GM18858 (cell line): ENCODE measurements around the gene NRG2.

Experiments used
- ATAC-seq: cut with Tn5 transposase; IDR thresholded peaks from one replicate; pipeline ENCODE4 v1.9.1; 2021; ENCODE audit not compliant: unreplicated experiment

NRG2 gene

DNA sequence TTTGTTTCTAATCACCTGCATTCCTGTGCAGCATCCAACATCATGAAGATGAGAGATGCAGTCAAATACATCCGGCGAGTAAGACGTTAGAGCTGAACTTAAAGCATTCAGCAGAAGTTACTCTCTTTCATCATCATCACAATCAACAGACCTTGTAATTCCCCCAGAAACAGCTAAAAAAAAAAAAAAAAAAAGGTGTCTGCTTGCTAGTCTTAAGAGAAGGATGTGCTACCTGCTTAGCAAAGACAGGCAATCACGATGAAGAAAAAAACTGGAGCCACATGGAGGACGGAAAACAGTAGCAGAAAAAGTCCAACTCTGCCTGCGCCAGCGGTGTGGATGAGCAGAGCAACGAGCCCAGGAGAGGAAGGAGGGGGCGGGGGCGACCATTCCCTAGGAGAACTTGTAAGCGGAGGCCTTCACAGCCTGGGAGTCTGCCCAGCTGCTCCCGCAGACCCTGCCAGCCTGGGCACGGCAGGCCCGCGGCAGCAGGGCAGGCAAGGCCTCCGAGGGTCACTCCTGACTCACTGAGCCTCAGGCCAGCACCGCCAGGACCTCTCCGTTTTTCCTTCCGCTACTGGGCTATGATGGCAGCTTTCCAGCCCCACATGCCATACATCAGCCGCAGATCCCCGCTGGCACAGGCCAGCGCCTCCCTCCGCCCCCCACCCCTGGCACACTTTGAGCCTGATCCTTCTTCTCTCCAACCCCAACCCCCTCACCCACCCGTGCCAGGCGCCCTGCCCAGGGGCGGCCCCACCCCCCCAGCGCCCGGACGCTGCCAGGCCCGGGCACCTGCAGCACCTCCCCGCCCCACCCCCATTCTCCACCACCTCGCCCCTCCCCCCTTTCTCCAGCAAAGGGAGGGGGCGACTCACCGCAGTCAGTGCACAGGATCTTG lies 1.4 kb downstream of the NRG2 start:
- no peak for ATAC-seq

DNA sequence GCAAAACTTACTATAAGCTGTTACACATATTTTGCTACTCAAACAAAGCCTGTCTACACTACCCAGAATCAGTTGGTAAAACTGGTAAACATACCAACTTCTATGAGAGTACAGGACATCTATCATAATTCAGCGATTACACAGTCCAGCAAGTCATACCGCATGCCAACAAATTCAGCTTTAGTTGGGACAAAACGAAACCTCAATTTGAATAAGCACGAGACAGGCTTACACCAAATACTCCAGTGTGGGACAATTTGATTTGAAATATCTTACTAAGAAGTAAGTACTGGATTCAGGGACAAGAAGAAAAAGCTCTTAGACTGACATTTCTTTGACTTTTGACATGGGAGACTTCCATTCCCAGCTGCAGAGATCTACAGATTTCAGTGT lies 2.0 kb downstream of the NRG2 start:
- no peak for ATAC-seq

DNA sequence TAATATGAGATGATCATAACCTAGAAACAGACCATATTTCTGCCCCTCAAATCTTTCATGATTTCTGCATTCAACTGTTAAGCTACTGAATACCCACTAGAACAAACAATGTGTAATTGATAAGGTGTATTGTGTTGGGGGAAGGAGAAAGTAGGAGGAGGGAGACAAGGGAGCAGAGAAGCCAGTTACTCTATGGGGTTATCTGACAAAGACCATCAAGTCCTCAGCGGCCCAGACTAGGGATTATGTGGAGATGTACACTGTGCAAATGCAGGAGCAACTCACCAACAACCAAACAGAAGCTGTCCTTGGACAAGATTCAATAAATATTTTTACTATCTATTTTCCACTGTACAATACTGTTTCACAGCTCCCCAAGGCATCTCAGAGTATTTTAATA lies 2.7 kb downstream of the NRG2 start:
- no peak for ATAC-seq

DNA sequence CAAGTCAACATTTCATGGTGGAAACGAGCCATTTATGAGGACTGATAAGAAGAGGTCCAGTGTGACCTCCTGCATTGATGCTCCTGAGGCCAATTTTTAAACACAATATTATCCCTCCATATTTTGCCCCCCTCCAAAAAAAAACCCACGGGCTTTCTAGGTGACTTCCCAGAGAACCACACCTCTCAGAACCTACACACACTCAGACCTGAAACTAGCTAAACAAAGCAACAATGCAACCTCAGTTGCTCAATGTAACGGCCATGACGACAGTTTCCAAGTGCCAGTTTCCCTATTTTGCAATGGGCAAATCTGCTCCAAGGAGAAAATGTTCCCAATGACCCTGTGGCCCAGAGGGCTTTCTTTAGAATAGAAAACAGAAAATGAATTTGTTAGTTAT lies 3.5 kb downstream of the NRG2 start:
- ATAC-seq = no peak

DNA sequence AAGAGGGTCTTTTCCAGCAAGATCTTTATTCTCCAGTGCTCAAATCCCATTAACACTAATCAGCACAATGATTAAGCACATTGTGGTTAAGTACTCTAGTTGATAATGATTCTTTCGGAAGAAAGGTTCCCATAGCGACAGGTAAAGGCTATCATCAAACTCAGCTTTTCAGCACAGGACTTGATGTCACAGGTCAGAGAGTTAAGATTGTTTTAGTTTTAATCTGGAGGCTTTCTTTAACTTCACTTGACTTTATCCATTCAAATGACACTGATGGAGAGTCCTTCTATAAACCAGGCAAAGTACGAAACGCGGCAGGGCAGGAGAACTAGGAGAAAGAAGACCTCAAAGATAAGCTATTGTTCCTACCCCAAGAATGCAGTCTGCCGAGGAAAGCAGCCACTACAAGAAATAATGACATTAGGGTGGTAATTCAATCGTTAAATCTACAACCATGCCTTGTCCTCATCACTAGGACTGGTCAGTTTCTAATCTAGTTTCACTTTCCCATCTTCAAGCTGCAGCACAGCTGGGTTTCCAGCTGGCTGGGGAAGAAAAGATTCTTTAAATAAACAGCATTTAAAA lies 4.6 kb downstream of the NRG2 start:
- ATAC-seq = no peak

DNA sequence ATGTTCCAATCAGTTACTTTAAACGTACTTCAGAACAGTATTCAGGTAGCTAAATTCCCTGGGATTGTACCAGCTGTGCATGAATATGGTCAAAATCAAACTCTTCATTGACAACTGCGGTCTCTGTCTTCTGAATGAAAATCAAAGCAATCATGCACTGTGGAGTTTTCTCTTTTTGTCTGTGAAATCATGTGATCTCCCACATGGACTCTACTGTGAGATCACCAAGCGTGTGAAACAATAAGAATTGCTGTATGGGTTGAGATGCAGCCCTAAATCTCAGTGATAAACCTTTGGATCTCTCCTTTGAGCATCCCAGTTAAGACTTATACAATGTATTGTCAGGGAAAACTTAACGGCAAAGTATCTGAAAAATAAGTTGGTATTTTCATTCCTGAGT lies 6.1 kb downstream of the NRG2 start:
- ATAC-seq = no peak

DNA sequence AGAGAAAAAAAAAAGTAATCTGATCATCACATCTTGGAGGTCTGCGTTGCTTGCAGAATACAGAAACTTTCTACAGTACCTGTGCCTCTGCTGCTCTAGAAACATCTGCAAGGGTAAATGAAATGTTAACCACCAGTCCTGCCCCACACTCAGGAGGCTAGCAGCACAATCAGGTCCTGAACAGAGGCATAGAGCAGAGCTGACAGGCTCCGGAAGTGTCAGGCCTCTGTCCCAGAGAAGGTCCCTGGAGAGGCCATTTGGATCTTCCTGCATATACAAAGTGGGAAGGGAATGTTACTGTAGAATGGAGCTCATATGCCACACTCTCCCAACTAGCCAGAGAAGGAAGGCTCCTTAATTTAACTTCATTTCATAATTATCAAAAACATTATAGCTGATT lies 7.2 kb downstream of the NRG2 start:
- no peak for ATAC-seq

DNA sequence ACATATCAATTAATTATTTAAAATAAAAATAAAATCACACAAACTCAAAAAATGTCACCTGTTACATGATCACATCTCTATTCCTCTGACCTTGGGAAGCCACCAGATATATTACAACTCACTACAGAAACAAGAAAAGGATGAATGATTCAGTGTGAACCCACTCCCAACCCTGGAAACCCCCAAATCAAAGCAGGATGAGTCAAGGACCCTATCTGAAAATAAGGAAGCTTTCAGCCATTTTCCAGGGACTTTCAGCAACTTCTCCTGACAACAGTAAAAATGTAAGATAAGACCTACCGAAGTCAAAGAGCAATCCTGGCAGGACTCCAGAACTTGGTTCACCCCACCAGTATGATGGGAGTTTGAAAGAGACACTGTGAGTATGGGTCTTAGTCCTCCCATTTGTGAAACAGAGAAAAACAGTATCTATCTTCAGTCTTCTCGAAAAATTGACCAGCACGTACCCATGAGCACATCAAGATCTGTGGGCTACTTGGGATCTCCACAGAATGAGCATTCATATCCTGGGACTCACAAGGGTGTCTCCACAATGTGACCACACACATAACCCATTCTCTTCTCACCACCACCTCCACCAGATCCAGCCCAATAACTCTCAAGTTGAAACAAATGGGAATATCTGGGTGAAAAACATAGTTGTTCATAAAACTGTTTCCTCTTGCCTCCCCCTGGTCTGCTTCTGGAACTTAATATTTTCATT lies 9.9 kb downstream of the NRG2 start:
- no peak for ATAC-seq

DNA sequence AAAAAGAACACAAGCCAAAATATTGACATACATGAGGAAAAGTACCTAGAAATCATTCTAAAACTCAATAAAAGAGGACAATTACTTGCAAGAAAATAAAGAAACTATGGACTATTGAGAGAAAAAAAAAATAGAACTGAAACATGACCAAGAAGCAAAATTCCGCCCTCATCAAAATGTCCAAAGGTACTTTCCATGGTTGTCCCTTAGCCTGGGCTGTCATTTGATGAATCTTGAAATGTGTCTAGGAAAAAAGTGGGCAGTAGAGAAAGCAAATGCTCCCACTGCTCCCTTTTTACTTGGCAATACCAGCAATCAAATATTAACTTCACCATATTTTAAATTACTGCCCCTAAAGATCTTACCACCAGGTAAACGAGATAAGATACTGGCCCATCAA lies 10.8 kb downstream of the NRG2 start:
- no peak for ATAC-seq

DNA sequence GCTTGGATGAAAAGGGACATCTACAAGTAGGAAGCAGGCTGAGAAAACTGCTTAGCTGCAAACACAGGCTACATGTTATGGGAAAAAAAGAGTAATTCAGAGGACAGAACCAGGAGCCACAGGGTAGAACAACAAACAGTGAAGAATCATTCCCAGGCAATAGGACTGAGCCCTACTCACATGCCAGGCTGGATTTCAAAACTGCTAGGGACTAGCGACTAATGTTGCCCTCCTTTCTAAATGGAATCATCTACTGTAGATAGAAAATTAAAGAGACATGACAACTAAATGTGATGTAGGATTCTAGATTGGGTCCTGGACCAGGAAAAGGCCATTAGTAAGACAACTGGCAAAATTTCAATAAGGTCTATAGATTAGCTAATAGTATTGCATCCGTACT lies 15.3 kb downstream of the NRG2 start:
- no peak for ATAC-seq

DNA sequence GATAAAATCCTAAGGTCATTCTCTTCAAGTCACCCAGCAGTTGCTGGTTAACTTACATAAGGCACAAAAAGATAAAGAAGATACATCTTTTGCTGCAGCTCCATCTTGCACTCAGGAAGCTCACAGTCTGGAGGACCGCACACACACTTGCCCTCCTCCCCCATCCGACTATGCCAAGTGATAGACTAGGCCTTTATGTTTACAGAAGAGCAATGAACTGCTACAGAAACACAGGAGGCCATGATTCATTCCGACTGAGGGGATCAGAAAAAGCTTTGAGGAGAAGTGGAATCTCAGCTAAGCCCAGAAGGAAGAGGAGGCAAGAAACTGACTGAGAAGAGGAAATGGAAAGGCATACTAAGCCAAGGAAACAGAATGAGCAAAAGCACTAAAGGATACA lies 17.4 kb downstream of the NRG2 start:
- ATAC-seq = no peak

DNA sequence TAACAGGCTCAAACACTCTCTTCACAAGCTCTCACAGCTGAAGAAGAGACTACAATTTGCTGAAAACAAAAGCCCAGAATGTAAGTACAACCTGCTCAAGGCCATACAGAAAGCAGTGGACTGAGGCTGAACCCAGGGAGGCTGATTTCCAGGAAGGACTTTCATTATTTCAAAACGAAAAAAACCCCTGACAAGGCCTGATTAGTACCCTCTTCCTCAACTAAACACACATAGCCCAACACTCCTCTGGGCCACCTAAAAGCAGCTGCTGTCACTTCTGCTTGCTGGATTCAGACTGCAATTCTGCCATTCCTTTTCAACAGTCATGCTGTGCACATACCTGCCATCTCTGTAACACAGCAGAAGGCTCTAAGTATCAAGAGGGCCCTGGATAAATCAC lies 18.2 kb downstream of the NRG2 start:
- ATAC-seq = no peak

DNA sequence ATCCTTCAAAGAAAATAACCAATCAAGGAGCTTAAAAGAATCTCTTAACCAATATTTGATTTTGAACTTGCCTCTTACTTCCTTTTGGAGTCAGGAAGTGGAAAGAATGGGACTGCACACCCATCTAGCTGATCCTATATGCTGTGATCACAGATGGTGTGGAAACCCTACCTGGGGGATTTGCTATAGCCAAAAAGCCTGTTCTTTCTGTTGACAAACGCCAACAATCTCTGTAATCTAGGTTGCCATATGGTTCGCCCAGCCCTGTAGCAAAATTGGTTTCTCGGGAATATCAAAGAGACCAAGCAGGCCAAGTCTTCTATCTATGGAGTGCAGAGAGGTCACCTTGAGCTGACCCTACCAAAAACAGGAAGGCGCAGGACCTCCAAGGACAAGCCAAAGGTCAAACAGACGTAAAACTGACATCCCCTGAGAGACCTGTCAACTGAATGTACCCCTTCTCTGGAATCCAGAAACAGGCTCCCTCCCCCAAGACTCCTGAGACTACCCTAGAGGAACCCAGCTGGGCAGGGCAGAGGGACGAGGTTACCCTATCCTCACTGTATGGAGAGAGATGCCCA lies 19.4 kb downstream of the NRG2 start:
- ATAC-seq = no peak

DNA sequence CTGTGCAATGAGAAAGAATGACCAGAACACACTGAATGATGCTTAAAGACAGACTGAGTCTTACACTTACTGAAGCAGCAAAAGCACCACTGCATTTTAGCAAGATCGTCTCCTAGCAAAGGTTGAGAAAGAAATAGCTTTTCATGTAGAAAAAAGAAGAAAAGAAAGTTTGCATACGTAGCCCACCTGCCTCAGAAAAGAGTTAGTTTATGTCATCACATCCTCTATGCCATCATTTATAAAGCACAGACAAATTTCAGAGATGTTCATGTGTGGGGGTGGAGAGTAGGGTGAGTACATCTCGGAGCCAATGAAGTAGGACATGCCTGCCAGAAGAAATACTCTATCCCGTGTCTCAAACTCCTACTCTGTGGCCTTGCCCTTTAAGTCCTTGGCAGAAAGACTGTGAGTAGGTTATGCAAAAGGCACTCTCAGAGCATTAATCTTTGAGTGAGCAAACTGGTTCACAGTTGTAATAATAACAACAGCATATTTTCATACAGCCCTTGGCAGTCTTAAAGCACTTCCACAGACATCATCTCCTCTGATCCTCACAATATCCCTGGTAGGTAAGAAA lies 22.4 kb downstream of the NRG2 start:
- no peak for ATAC-seq

DNA sequence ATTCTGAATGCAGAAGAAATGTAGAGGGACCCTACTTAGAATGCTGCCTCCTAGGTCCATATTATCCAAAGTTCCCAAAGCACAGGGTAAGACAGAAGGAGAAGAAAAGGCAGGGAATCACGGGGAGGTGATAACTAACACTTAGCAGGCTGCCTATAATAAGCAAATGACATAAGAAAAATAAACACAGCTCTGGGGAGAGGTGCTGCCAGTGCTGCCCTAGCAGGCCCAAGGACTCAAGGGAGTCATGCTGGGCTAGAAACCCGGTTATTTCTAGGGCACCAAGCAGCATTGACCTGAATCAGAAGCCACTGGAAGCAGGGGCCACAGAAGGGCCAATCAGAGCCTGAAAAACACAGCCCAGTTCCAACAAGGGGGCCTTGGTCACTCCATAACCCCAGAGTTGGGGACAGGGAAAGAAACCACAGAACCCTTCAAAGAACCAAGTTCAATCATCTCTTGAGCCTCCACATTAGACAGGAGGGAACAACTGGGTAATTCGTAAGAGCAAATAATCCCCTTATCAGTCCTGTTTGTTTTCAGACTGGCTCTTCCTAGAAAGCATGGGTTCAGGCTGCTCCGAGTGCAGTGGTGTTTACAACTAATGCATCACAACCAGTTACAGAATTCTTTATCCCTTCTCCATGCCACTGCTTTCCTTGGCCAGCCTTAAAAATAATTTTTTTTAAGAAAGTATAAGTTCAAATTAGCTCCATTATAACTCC lies 24.0 kb downstream of the NRG2 start:
- no peak for ATAC-seq

DNA sequence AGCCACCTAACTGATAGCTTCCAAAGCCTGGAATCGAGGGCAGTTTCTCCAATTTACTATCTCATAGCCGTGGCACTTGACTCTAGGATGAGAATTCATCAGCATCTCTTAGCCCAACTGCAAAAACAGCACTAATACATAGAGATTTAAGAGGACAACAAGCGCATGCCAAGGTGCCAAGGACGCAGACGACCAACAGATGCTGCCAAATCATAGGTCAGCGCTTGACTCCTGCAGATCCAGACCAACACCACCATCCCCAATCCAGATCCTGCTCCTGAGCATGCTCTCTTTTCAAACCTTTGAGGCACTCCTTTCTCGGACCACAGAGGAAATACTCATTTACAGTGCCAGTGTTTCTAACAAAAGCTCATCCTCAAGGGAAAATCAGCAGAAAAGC lies 24.6 kb downstream of the NRG2 start:
- ATAC-seq = no peak

DNA sequence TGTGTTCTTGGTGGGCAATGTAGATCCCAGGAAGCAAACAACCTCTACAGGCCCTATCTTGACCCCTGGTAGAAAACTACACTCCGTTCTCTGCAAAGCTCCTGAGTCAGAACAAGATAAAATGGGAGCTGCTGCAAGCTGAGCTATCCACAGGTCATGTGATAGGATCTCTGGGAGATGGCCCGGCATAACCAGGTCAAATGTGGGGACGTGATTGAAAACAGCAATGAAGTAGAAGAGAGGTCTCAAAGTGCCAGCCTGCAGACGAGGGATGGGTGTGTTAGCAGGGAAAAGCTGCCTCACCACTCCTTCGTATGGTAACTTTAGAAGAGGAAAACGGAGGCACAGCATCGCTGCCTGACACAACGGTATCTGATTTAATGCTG lies 25.0 kb downstream of the NRG2 start:
- no peak for ATAC-seq

DNA sequence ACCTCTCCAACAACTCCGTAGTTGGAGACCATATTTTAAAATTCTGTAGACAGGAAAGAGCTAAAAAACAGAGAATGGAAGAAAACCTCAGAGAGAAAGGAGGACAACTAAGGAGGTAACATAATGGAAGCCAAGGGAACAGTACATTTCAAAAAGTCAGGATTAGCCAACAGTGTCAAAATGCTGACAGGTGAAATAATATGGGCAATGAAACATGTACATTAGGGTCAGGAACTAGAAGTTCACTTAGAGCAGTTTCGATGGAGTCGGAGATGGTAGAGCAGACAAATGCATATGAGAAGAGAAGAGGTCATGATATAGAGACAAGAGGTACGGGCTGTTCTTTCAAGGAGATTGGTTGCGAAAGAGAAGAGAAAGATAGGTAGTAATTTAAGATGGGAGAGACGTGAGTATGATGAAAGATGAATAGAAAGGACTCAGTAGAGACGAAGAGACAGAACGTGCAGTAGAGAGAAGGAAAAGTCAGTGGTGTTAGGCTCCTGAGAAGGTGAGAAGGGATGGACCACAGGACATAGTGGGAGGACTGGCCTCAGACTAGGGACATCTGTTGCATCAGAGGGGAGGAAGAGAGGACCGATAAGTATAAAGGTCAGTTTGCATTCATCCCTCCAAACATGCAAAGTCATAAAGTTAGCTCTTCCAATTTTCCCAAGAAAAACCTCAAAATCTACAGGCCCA lies 25.6 kb downstream of the NRG2 start:
- ATAC-seq = no peak

DNA sequence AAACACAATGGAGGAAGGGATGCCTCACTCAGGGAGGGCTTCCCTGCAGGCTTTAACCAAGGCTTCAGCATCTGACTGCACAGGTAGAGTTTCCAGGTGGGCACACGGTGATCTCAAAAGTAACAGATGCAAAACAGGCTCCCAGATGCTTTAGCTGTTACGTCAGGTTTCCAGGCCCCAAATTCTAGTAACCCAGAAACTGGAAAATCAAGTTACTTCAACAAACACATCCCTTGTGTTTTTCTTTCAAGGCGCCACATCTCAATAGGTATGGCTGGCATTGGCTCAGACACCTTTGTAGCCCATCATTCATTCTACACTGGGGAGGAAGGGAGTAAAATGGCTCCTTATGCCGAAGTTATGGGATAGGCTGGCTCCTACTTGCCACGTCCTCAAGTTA lies 27.4 kb downstream of the NRG2 start:
- ATAC-seq = no peak

DNA sequence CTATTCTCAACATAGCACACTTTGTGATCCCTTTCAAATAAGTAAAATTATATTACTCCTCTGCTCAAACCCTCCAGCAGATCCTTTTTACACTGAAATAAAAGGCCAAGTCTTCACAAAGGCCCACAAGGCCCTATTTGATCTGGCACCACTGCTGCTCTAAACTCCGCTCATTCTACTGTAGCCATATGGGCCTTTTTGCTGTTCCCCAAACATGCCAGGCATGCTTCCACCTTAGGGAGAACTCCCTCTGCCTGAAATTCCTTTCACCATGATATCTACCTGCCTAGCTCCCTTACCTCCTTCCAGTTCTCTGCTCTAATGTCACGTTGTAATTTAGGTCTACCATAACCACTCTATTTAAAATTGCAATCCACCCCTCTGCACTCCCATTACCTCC lies 28.3 kb downstream of the NRG2 start:
- ATAC-seq = no peak
